Amniotic epithelial cell (primary cell): ENCODE measurements around the gene CHD9.

Experiments used
- DNase-seq: peaks from one replicate; pipeline ENCODE4 v3.0.0-alpha.2; 2010; ENCODE audit warnings: low read depth

Gene CHD9

GRCh38 chr16:53094013-53094630, 39.3 kb downstream of the CHD9 start:
- no peak for DNase-seq

- no peak for DNase-seq
Observed at GRCh38 chr16:53097190-53097589, 42.4 kb downstream of the CHD9 start.

- peak; percentile 99 for DNase-seq
Observed at GRCh38 chr16:53098526-53099317, 43.9 kb downstream of the CHD9 start.

- peak; percentile 97 for DNase-seq
Observed at GRCh38 chr16:53099318-53100130, 44.7 kb downstream of the CHD9 start.

GRCh38 chr16:53100131-53100748, 45.4 kb downstream of the CHD9 start:
- no peak for DNase-seq

GRCh38 chr16:53100889-53101288, 46.1 kb downstream of the CHD9 start:
- DNase-seq, result no peak

- no peak for DNase-seq
Observed at GRCh38 chr16:53103811-53104210, 49.0 kb downstream of the CHD9 start.

- no peak for DNase-seq
Observed at GRCh38 chr16:53105565-53105964, 50.8 kb downstream of the CHD9 start.

- peak; percentile 35 for DNase-seq
Observed at GRCh38 chr16:53111078-53111791, 56.4 kb downstream of the CHD9 start.

- peak; percentile 46 for DNase-seq
Observed at GRCh38 chr16:53112015-53112414, 57.2 kb downstream of the CHD9 start.

GRCh38 chr16:53115047-53115446, 60.3 kb downstream of the CHD9 start:
- peak; percentile 25 for DNase-seq

GRCh38 chr16:53115773-53116172, 61.0 kb downstream of the CHD9 start:
- DNase-seq, result no peak

- peak; percentile 62 for DNase-seq
Observed at GRCh38 chr16:53121043-53121620, 66.3 kb downstream of the CHD9 start.

GRCh38 chr16:53121661-53122060, 66.9 kb downstream of the CHD9 start:
- peak; percentile 58 for DNase-seq

- DNase-seq, result peak; percentile 97
Observed at GRCh38 chr16:53123747-53124146, 69.0 kb downstream of the CHD9 start.

- DNase-seq, result no peak
Observed at GRCh38 chr16:53126390-53126789, 71.6 kb downstream of the CHD9 start.

- DNase-seq, result peak; percentile 93
Observed at GRCh38 chr16:53129281-53130158, 74.7 kb downstream of the CHD9 start.

GRCh38 chr16:53130159-53131049, 75.6 kb downstream of the CHD9 start:
- peak; percentile 94 for DNase-seq

GRCh38 chr16:53131050-53131362, 76.2 kb downstream of the CHD9 start:
- DNase-seq, result no peak
